ENCODE data around the gene FLNB. TPM values are rescaled to one million over a fixed set of nuclear protein-coding genes. Genes with fewer than 3 reads are reported as not detected.
"Not testable (repeated sequence)": the region's sequence is repeated elsewhere in the genome, so short reads cannot be mapped to it uniquely, and the experiment has no call there.

The FLNB gene
- total and polyA plus RNA-seq, 2 of the 13 experiments (the other 11 are each of a cell fraction or from before 2014, with no cell fraction given), result 106 to 130 TPM

- peak; percentile 45; the same call in 1 of the 2 replicates for TF ChIP-seq HMG20A (CRISPR knock-in tag; IDR thresholded peaks at IDR 0.05; ENCODE audit: borderline replicate concordance)
- peak; percentile 17; the same call in 1 of the 2 replicates for TF ChIP-seq ZNF7 (CRISPR knock-in tag; IDR thresholded peaks at IDR 0.05)
- TF ChIP-seq TCF12 (IDR thresholded peaks at IDR 0.05); GABPA (IDR thresholded peaks at IDR 0.05; ENCODE audit: low read depth, low read length); CREB1 (IDR thresholded peaks at IDR 0.05); HNF1A (CRISPR knock-in tag; IDR thresholded peaks at IDR 0.05; ENCODE audit: borderline replicate concordance): not testable (repeated sequence)
- TF ChIP-seq TCF12 (CRISPR knock-in tag; IDR thresholded peaks at IDR 0.05), result 0 out of 2 replicates have a peak, but pooled peaks have one; percentile 33
- TF ChIP-seq NR2F1 (CRISPR knock-in tag; IDR thresholded peaks at IDR 0.05), result peak; percentile 14 to 38; a peak in 2 of 4 replicates
- peak; percentile 84 for TF ChIP-seq HDAC2 (CRISPR knock-in tag; IDR thresholded peaks at IDR 0.05)
- 0 out of 2 replicates have a peak, but pooled peaks have one; percentile 48 for TF ChIP-seq SMYD3 (CRISPR knock-in tag; IDR thresholded peaks at IDR 0.05)
- peak; percentile 85 for TF ChIP-seq NCOA2 (CRISPR knock-in tag; IDR thresholded peaks at IDR 0.05)
- TF ChIP-seq MEF2D (CRISPR knock-in tag; IDR thresholded peaks at IDR 0.05), result 0 out of 2 replicates have a peak, but pooled peaks have one; percentile 37
- peak; percentile 57; the same call in 1 of the 2 replicates for TF ChIP-seq THRA (CRISPR knock-in tag; IDR thresholded peaks at IDR 0.05; ENCODE audit: borderline replicate concordance)
- TF ChIP-seq MIER3 (CRISPR knock-in tag; IDR thresholded peaks at IDR 0.05; ENCODE audit: borderline replicate concordance), result peak; percentile 61; the same call in 1 of the 2 replicates
- TF ChIP-seq SIX1 (CRISPR knock-in tag; IDR thresholded peaks at IDR 0.05; ENCODE audit: borderline replicate concordance), result 0 out of 2 replicates have a peak, but pooled peaks have one; percentile 21
- TF ChIP-seq GABPA (CRISPR knock-in tag; IDR thresholded peaks at IDR 0.05; ENCODE audit: low read depth), result peak; percentile 51
- peak; percentile 92 for TF ChIP-seq SOX5 (CRISPR knock-in tag; IDR thresholded peaks at IDR 0.05; ENCODE audit: borderline replicate concordance)
- TF ChIP-seq TFDP2 (CRISPR knock-in tag; IDR thresholded peaks at IDR 0.05), result peak; percentile 33; the same call in 1 of the 2 replicates
- TF ChIP-seq CREB1 (CRISPR knock-in tag; IDR thresholded peaks at IDR 0.05), result peak; percentile 44; the same call in 1 of the 2 replicates
- TF ChIP-seq ZNF878 (CRISPR knock-in tag; IDR thresholded peaks at IDR 0.05), result peak; percentile 53; the same call in 1 of the 2 replicates
- peak; percentile 56 for TF ChIP-seq NFYB (CRISPR knock-in tag; IDR thresholded peaks at IDR 0.05)
- TF ChIP-seq EP300 (IDR thresholded peaks at IDR 0.05; ENCODE audit: low read depth in 2 of 2, low read length in 2 of 2), result peak in 1 of 2 experiments; percentile 73; a peak in 2 of 4 replicates
- TF ChIP-seq EP300 (CRISPR knock-in tag; IDR thresholded peaks at IDR 0.05; ENCODE audit: borderline replicate concordance), result peak; percentile 78; the same call in 1 of the 2 replicates
- TF ChIP-seq IRF2 (CRISPR knock-in tag; IDR thresholded peaks at IDR 0.05), result 0 out of 2 replicates have a peak, but pooled peaks have one; percentile 61
- TF ChIP-seq FOXA3 (CRISPR knock-in tag; IDR thresholded peaks at IDR 0.05), result peak; percentile 45; the same call in 1 of the 2 replicates
- TF ChIP-seq HNF1A (IDR thresholded peaks at IDR 0.05; ENCODE audit: low read depth), result 0 out of 2 replicates have a peak, but pooled peaks have one; percentile 16
- peak; percentile 83 for TF ChIP-seq GATAD2A (CRISPR knock-in tag; IDR thresholded peaks at IDR 0.05)
Measured at GRCh38 chr3:58201451-58201850, 193.2 kb downstream of the FLNB start (continued).
